GM12891 (cell line): ENCODE measurements around the gene ATP12A.

Source experiments
- POLR2A ChIP-seq: IDR thresholded peaks from 2 replicates; pipeline ENCODE4 v1.6.1; 2011; ENCODE audit warnings: low read depth, low read length, control low read depth
- POLR2AphosphoS5 ChIP-seq: IDR thresholded peaks from 2 replicates; pipeline ENCODE4 v1.6.1; 2011; ENCODE audit warnings: low read depth, low read length, control low read depth

- TF ChIP-seq POLR2A (no peak), POLR2AphosphoS5 (no peak)
Observed at GRCh38 chr13:24719139-24719538, 38.9 kb downstream of the ATP12A start.
